ENCODE results near the gene ITIH2.

Gene ITIH2

GRCh38 chr10:7763929-7764328, 60.8 kb downstream of the ITIH2 start:
- Histone ChIP-seq H3K27me3 (ENCODE audit: low read depth, low read length) (no peaks in the 10 kb centered on the region), H4K20me1 (ENCODE audit: insufficient read depth, low read length) (no peaks in the 10 kb centered on the region), H3K9ac (ENCODE audit: low read length) (no peak overlapping the region), H3K36me3 (replicated peaks; ENCODE audit: low read depth, low read length) (peaks cover 10% of the 10 kb centered on the region), H3K9me3 (ENCODE audit: insufficient read depth, low read length) (no peaks in the 10 kb centered on the region), H3K27ac (ENCODE audit: low read length) (no peak overlapping the region), H3K4me1 (ENCODE audit: low read length) (no peaks in the 10 kb centered on the region), H3K4me3 (ENCODE audit: low read length) (no peak overlapping the region), H2AFZ (ENCODE audit: low read depth, low read length) (no peak overlapping the region), H3K4me2 (ENCODE audit: low read length) (no peak overlapping the region), H3K79me2 (ENCODE audit: low read length) (no peaks in the 10 kb centered on the region)
- TF ChIP-seq, protein P1, sequence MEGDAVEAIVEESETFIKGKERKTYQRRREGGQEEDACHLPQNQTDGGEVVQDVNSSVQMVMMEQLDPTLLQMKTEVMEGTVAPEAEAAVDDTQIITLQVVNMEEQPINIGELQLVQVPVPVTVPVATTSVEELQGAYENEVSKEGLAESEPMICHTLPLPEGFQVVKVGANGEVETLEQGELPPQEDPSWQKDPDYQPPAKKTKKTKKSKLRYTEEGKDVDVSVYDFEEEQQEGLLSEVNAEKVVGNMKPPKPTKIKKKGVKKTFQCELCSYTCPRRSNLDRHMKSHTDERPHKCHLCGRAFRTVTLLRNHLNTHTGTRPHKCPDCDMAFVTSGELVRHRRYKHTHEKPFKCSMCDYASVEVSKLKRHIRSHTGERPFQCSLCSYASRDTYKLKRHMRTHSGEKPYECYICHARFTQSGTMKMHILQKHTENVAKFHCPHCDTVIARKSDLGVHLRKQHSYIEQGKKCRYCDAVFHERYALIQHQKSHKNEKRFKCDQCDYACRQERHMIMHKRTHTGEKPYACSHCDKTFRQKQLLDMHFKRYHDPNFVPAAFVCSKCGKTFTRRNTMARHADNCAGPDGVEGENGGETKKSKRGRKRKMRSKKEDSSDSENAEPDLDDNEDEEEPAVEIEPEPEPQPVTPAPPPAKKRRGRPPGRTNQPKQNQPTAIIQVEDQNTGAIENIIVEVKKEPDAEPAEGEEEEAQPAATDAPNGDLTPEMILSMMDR (IDR thresholded peaks at IDR 0.05; ENCODE audit: low read depth, low read length): no peak
- no peak for TF ChIP-seq EZH2phosphoT487 (IDR thresholded peaks at IDR 0.05; ENCODE audit: low read depth)

- H3K9ac ChIP-seq (ENCODE audit: low read length): no peak overlapping the region
- H3K4me3 ChIP-seq (ENCODE audit: low read length): no peak overlapping the region
- H3K27ac ChIP-seq (ENCODE audit: low read length): no peak overlapping the region
- H4K20me1 ChIP-seq (ENCODE audit: insufficient read depth, low read length): no peaks in the 10 kb centered on the region
- no peak for TF ChIP-seq EZH2phosphoT487 (IDR thresholded peaks at IDR 0.05; ENCODE audit: low read depth)
- TF ChIP-seq, protein P1 (IDR thresholded peaks at IDR 0.05; ENCODE audit: low read depth, low read length): no peak
- no peak overlapping the region for H3K4me2 ChIP-seq (ENCODE audit: low read length)
- H3K27me3 ChIP-seq (ENCODE audit: low read depth, low read length): no peaks in the 10 kb centered on the region
- no peak overlapping the region for H2AFZ ChIP-seq (ENCODE audit: low read depth, low read length)
- no peaks in the 10 kb centered on the region for H3K79me2 ChIP-seq (ENCODE audit: low read length)
- H3K9me3 ChIP-seq (ENCODE audit: insufficient read depth, low read length): no peaks in the 10 kb centered on the region
- no peaks in the 10 kb centered on the region for H3K4me1 ChIP-seq (ENCODE audit: low read length)
- peaks cover 12% of the 10 kb centered on the region for H3K36me3 ChIP-seq (replicated peaks; ENCODE audit: low read depth, low read length)
Measured at GRCh38 chr10:7766241-7766640, 63.1 kb downstream of the ITIH2 start.

- no peak overlapping the region for H3K4me3 ChIP-seq (ENCODE audit: low read length)
- TF ChIP-seq, protein P1 (IDR thresholded peaks at IDR 0.05; ENCODE audit: low read depth, low read length): no peak
- TF ChIP-seq EZH2phosphoT487 (IDR thresholded peaks at IDR 0.05; ENCODE audit: low read depth): no peak
- no peak overlapping the region for H3K9ac ChIP-seq (ENCODE audit: low read length)
- H3K27me3 ChIP-seq (ENCODE audit: low read depth, low read length): no peaks in the 10 kb centered on the region
- no peaks in the 10 kb centered on the region for H3K4me1 ChIP-seq (ENCODE audit: low read length)
- H3K79me2 ChIP-seq (ENCODE audit: low read length): no peaks in the 10 kb centered on the region
- no peaks in the 10 kb centered on the region for H4K20me1 ChIP-seq (ENCODE audit: insufficient read depth, low read length)
- no peak overlapping the region for H2AFZ ChIP-seq (ENCODE audit: low read depth, low read length)
- no peaks in the 10 kb centered on the region for H3K9me3 ChIP-seq (ENCODE audit: insufficient read depth, low read length)
- no peak overlapping the region for H3K27ac ChIP-seq (ENCODE audit: low read length)
- H3K4me2 ChIP-seq (ENCODE audit: low read length): no peak overlapping the region
- H3K36me3 ChIP-seq (replicated peaks; ENCODE audit: low read depth, low read length): peaks cover 11% of the 10 kb centered on the region
Measured at GRCh38 chr10:7767209-7767608, 64.1 kb downstream of the ITIH2 start.

GRCh38 chr10:7768417-7768816, 65.3 kb downstream of the ITIH2 start:
- Histone ChIP-seq H2AFZ (ENCODE audit: low read depth, low read length) (no peak overlapping the region), H3K9me3 (ENCODE audit: insufficient read depth, low read length) (no peaks in the 10 kb centered on the region), H4K20me1 (ENCODE audit: insufficient read depth, low read length) (no peaks in the 10 kb centered on the region), H3K4me3 (ENCODE audit: low read length) (no peak overlapping the region), H3K4me1 (ENCODE audit: low read length) (no peaks in the 10 kb centered on the region), H3K4me2 (ENCODE audit: low read length) (no peak overlapping the region), H3K36me3 (replicated peaks; ENCODE audit: low read depth, low read length) (peaks cover 9% of the 10 kb centered on the region), H3K9ac (ENCODE audit: low read length) (no peak overlapping the region), H3K27ac (ENCODE audit: low read length) (no peak overlapping the region), H3K27me3 (ENCODE audit: low read depth, low read length) (no peaks in the 10 kb centered on the region), H3K79me2 (ENCODE audit: low read length) (no peaks in the 10 kb centered on the region)
- TF ChIP-seq, protein P1 (IDR thresholded peaks at IDR 0.05; ENCODE audit: low read depth, low read length): no peak
- TF ChIP-seq EZH2phosphoT487 (IDR thresholded peaks at IDR 0.05; ENCODE audit: low read depth): no peak
